ENCODE data around the gene FOXL1.

Gene FOXL1

DNA sequence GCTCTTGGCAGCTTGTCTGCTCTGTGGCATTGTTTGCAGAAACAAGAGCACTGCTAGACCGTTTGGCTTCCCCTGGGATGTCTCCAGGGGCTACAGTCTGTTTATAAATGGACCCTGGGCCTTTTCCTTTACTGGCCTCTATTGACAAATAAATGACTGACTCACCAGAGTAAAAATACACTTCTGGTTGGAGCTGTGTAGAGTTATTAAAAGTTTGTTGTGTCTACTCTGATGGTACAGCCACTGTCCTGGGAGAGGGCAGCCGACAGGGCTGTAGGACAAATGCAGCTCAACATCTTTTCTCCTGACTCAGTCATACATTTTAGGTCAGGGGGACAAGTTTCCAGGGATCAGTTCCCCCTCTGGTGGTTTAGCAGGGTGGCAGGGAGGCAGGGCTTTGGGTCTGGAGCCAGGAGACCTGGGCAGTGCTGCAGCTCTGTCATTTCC, 30.0 kb downstream of the FOXL1 start:
- no peak for DNase-seq

DNA sequence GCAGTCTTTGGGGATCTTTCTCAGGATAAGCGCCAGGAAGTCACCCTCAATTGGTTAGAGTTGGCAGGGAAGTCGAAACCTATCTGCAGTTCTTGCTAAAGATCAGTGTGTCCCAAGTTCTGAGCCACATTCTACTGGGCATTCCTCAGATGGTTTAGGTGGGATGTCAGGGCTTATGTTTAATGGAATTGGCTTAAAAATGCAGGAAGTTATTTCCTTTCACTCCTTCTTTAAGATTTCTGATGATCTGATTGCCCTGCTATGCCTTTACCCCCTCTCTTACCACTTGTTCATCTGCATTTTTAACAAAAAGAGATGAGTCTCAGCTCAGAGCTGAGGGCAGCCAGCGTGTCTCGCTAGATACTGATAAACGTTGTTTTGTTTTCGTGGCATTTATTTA, 30.8 kb downstream of the FOXL1 start:
- no peak for DNase-seq

- no peak for DNase-seq
Observed at GRCh38 chr16:86609661-86610060, 31.3 kb downstream of the FOXL1 start.

DNA sequence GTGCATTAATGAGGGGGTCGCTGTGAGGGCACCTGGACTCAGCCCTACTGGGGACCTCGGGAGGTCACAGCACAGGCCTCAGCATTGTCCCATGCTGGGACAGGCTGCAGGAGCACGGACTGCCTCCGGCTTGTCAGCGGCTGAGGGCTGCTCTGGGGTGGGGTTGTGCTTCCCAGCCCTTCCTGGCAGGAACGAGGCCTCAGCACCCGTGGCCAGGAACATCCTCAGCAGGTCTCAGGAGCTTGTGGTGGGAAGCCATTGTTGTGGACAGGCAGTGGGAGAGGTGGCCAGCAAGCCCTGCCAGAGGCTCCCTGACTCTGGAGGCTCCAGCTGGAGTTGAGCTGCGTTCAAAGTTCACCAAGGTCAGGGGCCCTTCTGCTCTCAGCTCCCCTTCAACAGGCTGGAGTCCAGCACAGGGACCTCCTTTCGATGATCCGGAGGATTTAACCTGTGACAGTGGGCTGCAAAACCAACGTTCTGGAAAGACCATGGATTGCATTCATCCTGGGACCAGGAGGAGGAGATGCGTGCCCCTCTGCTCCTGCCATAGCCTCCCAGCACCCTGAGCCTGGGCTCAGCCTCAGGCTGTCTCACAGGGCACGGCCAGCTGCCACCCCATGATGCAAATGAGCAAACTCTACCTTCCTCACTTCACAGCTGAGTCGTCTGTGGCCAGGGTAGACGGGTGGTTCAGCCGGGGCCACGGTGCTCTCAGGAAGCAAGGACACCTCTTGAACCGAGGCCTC, 32.6 kb downstream of the FOXL1 start:
- DNase-seq = no peak

DNA sequence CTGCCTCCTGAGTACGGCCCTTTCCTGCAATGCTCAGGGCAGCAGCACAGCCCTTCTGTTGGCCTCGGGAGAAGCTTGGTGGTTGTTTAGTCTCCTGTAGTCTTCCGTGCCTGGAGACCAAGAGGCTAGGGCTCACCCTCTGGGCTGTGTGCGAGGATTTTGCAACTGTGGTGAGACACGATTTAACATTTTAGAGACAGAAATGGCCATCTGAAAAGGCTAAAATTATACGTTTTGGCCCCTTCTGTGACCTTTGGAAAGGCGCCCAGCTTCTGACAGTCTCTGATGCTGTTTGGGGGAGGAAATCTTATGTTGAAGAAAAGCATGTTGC, 33.1 kb downstream of the FOXL1 start:
- DNase-seq = no peak

DNA sequence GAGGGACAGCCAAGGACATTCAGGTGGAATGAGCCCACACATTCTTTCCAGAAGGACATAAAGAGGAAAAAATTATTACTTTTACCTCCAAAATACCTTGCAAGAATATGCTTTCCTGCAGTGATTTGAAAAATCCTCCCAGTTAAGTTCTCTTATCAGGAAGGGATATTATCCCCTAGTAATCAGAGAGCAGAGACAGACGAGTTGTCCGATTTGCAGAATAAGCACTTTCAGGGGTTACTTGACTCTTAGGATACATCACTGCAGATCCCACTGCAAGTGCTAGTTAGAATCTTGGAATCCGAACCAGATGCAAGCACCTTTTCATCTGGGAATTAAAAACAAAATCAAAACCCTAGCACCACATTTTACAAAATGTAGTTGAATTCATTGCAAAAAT, 33.6 kb downstream of the FOXL1 start:
- DNase-seq = no peak

DNA sequence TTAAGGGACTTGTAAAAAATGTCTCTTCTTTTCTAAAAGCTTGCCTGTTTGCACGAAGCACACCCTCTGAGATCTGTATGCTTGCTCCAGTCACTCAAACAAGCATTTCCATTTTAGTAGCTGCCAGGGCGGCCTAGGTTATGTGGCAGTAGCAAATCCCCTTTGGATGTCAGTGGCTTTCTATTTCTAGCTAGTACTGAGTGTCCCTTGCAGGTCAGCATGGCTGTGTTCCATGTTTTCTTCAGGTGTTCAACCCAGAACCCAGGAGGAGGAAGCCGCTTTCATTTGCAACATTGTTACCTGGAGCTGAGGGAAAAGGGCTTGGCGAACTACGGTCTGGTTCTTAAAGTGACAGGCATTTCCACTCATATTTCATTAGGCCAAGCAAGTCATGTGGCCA, 36.4 kb downstream of the FOXL1 start:
- no peak for DNase-seq

DNA sequence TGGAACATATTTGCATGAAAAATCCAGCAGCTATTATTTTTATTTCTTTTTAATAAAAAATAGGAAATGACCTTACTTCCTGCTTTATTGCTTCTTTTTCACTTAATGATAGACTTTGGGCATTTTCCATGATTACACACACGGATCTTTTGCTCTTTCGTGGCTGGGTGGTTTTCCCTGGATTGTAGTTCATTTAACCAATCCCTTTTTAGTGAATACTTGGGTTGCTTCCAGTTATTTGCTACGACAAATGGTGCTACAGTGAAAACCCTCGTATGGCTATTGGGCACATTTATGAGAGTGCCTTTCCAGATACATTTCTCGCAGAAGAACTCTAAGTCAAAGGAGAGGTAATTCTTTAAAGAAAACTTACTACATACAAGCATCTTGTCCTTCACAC, 38.6 kb downstream of the FOXL1 start:
- no peak for DNase-seq

GRCh38 chr16:86618431-86619238, 40.3 kb downstream of the FOXL1 start:
- DNase-seq = no peak

GRCh38 chr16:86619239-86619794, 41.0 kb downstream of the FOXL1 start:
- DNase-seq = no peak

DNA sequence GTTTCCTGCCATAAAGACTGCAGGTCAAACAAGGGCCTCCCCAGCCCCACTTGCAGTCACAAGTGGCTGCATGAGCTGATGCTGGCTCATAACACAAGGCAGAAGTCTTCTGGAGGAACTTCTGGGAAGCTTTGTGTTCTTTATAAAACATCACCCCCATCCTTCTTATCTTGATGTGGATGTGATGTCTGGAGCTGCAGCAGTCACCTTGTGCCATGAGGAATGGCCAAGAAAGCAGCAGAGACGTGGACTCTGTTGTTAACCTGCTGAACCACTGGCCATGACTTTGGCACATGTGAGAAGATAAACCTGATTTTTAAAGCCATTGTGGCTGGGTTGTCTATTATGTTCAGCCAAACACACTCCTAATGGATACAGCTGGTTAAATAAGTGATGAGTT, 41.8 kb downstream of the FOXL1 start:
- no peak for DNase-seq

GRCh38 chr16:86621966-86622365, 43.6 kb downstream of the FOXL1 start:
- DNase-seq = no peak

DNA sequence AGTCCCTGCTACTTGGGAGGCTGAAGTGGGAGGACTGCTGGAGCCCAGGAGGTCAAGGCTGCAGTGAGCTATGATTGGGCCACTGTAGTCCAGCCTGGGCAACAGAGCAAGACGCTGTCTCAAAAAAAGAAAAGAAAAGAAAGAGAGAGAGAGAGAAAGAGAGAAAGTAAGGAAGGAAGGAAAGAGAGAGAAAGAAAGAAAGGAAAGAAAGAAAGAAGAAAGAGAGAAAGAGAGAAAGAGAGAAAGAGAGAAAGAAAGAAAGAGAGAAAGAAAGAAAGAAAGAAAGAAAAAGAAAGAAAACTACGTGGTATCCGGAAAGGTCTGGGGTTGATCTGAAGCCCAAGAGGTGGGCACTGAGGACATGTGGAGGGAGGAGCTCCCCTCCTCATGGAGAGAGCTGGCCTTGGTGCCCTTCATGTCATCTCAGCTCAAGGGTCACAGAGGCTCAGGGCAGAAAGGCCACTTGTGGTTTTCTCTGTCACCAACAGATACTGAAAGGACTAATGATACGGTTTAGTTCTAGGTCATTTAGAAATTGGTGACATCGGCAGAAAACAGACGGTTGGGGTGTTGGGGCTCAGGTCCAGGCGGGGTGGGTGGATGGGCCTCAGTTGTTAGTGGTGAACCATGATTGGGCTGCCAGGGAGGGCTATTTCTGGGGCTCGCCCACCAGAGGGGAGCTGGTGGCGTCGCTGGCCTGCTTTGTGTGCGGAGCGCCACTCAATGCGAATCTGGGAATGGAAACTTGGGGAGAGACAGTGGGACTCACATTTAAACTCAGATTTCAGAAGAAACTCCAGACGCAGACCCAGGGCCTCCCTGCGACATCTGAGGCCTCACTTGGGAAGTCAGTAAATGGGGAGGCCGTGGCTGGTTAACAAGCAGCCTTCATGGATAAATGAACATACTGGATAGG, 44.6 kb downstream of the FOXL1 start:
- DNase-seq = no peak

DNA sequence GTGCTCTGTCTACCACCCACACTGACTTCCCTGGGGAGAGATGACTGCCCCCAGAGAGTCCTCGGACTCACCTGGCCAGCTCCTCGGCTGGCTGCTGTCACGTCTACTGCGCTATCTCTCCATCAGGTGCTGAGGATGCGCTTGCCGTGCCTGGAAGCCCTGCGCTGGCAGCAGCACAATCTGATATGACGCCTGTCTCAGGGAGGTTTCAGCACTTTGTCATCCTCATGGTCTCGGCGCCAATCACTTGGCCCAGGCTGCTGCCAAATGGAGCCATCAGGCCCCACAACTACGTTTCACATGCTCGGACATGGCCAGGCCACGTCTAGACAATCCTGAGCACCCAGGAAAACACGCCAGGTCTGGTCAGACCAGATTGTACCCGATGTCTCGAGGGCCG, 46.7 kb downstream of the FOXL1 start:
- no peak for DNase-seq

DNA sequence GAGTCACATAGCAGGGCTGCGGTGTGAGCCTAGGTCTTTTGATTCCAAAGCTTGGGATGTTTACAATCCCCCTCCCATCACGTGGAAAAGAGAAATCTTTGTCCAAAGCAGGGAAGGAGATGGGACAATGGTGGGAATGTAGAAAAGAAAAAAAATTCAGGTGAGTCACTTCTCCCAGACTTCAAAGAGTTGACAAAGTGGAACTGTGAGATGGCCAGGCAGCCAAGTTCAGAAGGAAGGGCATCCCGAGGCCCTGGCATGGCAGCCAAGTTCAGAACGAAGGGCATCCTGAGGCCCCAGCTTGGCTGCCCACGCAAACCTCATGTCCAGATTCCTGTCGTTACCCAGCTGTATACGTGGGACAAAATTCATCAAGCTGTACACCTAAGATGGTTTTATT, 47.5 kb downstream of the FOXL1 start:
- no peak for DNase-seq

GRCh38 chr16:86626284-86626683, 47.9 kb downstream of the FOXL1 start:
- DNase-seq = no peak

DNA sequence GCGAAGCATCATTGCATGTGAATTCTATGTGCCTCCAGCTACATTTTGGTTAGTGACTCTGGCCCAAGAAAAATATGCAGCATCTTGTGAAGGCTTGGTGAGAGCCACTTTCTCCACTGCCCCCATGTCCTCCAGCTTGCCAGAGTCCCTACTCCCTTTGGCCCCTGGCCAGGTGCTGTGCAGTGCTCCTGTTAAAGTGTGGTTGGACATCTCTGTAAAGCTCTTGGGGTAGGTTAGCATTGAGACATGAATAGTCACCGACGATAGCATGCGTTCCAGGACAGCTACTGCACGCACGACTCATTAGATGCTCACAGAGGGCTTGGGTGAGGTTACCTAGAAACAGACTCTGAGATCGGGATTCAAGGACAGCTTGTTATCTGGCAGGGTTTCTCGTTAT, 48.6 kb downstream of the FOXL1 start:
- no peak for DNase-seq

GRCh38 chr16:86628614-86629013, 50.3 kb downstream of the FOXL1 start:
- no peak for DNase-seq

DNA sequence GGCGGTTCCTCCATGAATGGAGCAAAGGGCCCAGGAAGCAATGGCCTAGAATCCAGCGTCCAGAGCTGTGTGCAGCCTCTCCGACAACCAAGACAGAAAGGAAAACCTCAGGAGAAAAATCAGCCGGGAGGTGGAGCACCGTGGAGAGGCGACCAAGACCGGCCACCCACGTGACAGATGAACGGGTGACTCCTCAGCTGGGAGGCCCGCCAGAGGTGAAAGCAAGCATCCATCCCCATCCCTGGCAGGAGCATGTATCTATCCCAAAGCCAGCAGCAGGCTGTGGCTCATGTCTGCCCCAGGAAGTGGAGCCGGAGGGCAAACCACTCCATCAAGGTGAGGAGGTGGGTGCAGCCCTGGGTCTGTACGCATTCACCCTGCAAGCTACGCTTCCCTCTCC, 52.1 kb downstream of the FOXL1 start:
- no peak for DNase-seq

DNA sequence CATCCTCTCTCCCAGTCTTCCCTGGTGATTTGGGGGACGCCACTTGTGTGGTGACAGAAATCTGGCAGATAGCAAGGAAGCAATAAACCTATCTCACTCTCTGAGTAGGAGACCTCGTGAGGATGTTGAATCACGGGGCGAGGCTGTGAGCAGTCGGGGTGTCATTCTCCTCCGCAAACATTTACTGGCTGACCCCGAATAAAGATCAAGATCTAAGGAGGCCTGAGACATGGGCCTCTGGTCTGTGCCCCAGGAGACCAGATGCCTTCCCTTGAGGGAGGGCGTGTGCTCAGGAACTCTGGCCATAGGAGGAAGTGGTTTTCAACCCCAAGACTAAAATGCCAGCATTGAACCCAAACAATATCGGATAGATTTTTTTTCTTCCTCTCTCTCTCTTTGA, 53.1 kb downstream of the FOXL1 start:
- DNase-seq = no peak
